ENCODE measurements around the gene FURIN. TPM values are rescaled to one million over a fixed set of nuclear protein-coding genes. Genes with fewer than 3 reads are reported as not detected.
"Not testable (repeated sequence)": the region's sequence is repeated elsewhere in the genome, so short reads cannot be mapped to it uniquely, and the experiment has no call there.

Gene FURIN
- total RNA-seq, 1 experiment from 2014 or later, result 35.1 TPM

- Histone ChIP-seq H3T11ph (ENCODE audit: low read length) (no peak overlapping the region), H2BK12ac (ENCODE audit: insufficient read length, low read depth, low read length) (no peak overlapping the region), H2AK5ac (ENCODE audit: insufficient read length, low read length) (no peak overlapping the region), H2BK20ac (ENCODE audit: low read depth, low read length, poor library complexity, severe bottlenecking) (no peak overlapping the region), H4K5ac (ENCODE audit: insufficient read length, low read depth, low read length) (no peak overlapping the region), H2BK15ac (ENCODE audit: low read depth, low read length) (no peak overlapping the region), H3K79me2 (ENCODE audit: insufficient read depth, low read length) (no peaks in the 10 kb centered on the region), H3K18ac (ENCODE audit: insufficient read length, low read depth, low read length) (no peak overlapping the region), H3K4me1 (ENCODE audit: insufficient read depth, low read length) (peaks cover 4% of the 10 kb centered on the region; the same call in 1 of the 2 replicates), H4K20me1 (ENCODE audit: control insufficient read depth, insufficient read depth, insufficient read length) (no peaks in the 10 kb centered on the region), H4K8ac (replicated peaks; ENCODE audit: insufficient read length, low read depth, low read length) (no peak overlapping the region), H3K4ac (ENCODE audit: low read depth, low read length) (no peak overlapping the region), H3K4me2 (ENCODE audit: insufficient read depth, insufficient read length, low read length) (no peak overlapping the region), H3K9me3 (ENCODE audit: control insufficient read depth, low read depth, low read length) (no peaks in the 10 kb centered on the region), H3K27me3 (ENCODE audit: insufficient read depth, low read length) (no peaks in the 10 kb centered on the region), H3K14ac (ENCODE audit: insufficient read depth, low read length) (peak overlapping the region; percentile 58), H3K23ac (ENCODE audit: insufficient read length, low read depth, low read length) (no peak overlapping the region), H4K91ac (ENCODE audit: insufficient read length, low read depth, low read length) (no peak overlapping the region), H3K23me2 (ENCODE audit: insufficient read length, low read depth, low read length, poor library complexity, severe bottlenecking) (peaks cover 8% of the 10 kb centered on the region), H2AFZ (ENCODE audit: low read length) (no peak overlapping the region), H2BK120ac (ENCODE audit: low read depth, low read length, poor library complexity, severe bottlenecking) (no peak overlapping the region), H3K9ac (ENCODE audit: extremely low read depth, insufficient read length, low read length) (no peak overlapping the region), H2BK5ac (ENCODE audit: insufficient read length, low read length) (no peak overlapping the region), H3K27ac (ENCODE audit: insufficient read length, low read depth, low read length) (no peak overlapping the region), H3K79me1 (ENCODE audit: insufficient read depth, low read depth, low read length, poor library complexity, severe bottlenecking) (peaks cover 2% of the 10 kb centered on the region), H3K56ac (ENCODE audit: insufficient read length, low read depth, low read length) (no peak overlapping the region)
- H3K9me3 Mint-ChIP-seq, result peaks cover 0 to 2% of the 10 kb centered on the region in 2 experiments; a peak in 1 of 5 replicates
- TF ChIP-seq CTCF (conservative IDR thresholded peaks at IDR 0.05), result no peak
- peaks cover 15 to 29% (median 27%) of the 10 kb centered on the region in 3 experiments; a peak in 6 of 7 replicates for H3K36me3 Mint-ChIP-seq (ENCODE audit: insufficient read depth in 1 of 3, low read depth in 3 of 3)
- H3K4me3 Mint-ChIP-seq, result peak overlapping the region in 1 of 2 experiments; percentile 50; a peak in 2 of 5 replicates
- H3K27ac Mint-ChIP-seq, result peak overlapping the region; percentile 47 to 76 (median 61); a peak in 4 of 7 replicates
- peak; percentile 62 for DNase-seq
- peaks cover 40 to 46% of the 10 kb centered on the region in 2 experiments for H3K4me1 Mint-ChIP-seq
- WGBS (ENCODE audit: extremely low coverage, insufficient read length, low lambda C conversion rate), result no CpG with 5 or more reads among the region's 15 CpGs
- no peaks in the 10 kb centered on the region for H3K27me3 Mint-ChIP-seq (ENCODE audit: low read depth)
These were observed 5.7 kb downstream of the FURIN start for GRCh38 chr15:90873998-90874605.

GRCh38 chr15:90874986-90875385 is 6.6 kb downstream of the FURIN start:
- H3K79me1 ChIP-seq (ENCODE audit: insufficient read depth, low read depth, low read length, poor library complexity, severe bottlenecking); DNase-seq; H3K23me2 ChIP-seq (ENCODE audit: insufficient read length, low read depth, low read length, poor library complexity, severe bottlenecking); H3K56ac ChIP-seq (ENCODE audit: insufficient read length, low read depth, low read length); H2BK5ac ChIP-seq (ENCODE audit: insufficient read length, low read length); H3K27me3 ChIP-seq (ENCODE audit: insufficient read depth, low read length); H3K27ac ChIP-seq (ENCODE audit: insufficient read length, low read depth, low read length); H2BK12ac ChIP-seq (ENCODE audit: insufficient read length, low read depth, low read length); H4K8ac ChIP-seq (replicated peaks; ENCODE audit: insufficient read length, low read depth, low read length); H3K23ac ChIP-seq (ENCODE audit: insufficient read length, low read depth, low read length); H2BK20ac ChIP-seq (ENCODE audit: low read depth, low read length, poor library complexity, severe bottlenecking); H3T11ph ChIP-seq (ENCODE audit: low read length); H4K91ac ChIP-seq (ENCODE audit: insufficient read length, low read depth, low read length); H3K4ac ChIP-seq (ENCODE audit: low read depth, low read length); H3K14ac ChIP-seq (ENCODE audit: insufficient read depth, low read length); H2BK120ac ChIP-seq (ENCODE audit: low read depth, low read length, poor library complexity, severe bottlenecking); H2AFZ ChIP-seq (ENCODE audit: low read length); H4K20me1 ChIP-seq (ENCODE audit: control insufficient read depth, insufficient read depth, insufficient read length); H3K79me2 ChIP-seq (ENCODE audit: insufficient read depth, low read length); H3K4me2 ChIP-seq (ENCODE audit: insufficient read depth, insufficient read length, low read length); H3K27me3 Mint-ChIP-seq (ENCODE audit: low read depth); H3K4me1 ChIP-seq (ENCODE audit: insufficient read depth, low read length); H3K9me3 ChIP-seq (ENCODE audit: control insufficient read depth, low read depth, low read length); H2AK5ac ChIP-seq (ENCODE audit: insufficient read length, low read length); H3K9me3 Mint-ChIP-seq; H3K9ac ChIP-seq (ENCODE audit: extremely low read depth, insufficient read length, low read length); H2BK15ac ChIP-seq (ENCODE audit: low read depth, low read length); H3K18ac ChIP-seq (ENCODE audit: insufficient read length, low read depth, low read length); H4K5ac ChIP-seq (ENCODE audit: insufficient read length, low read depth, low read length); H3K4me3 Mint-ChIP-seq: not testable (repeated sequence)
- Mint-ChIP-seq H3K27ac (peak overlapping the region in 1 of 3 experiments; percentile 62; a peak in 1 of 7 replicates), H3K36me3 (ENCODE audit: insufficient read depth in 1 of 3, low read depth in 3 of 3) (peaks cover 20 to 36% (median 33%) of the 10 kb centered on the region in 3 experiments; a peak in 6 of 7 replicates), H3K4me1 (peaks cover 31 to 37% of the 10 kb centered on the region in 2 experiments)
- WGBS (ENCODE audit: extremely low coverage, insufficient read length, low lambda C conversion rate), result no CpG with 5 or more reads among the region's 9 CpGs
